ENCODE results near the gene EZH2. TPM values are rescaled to one million over a fixed set of nuclear protein-coding genes. Genes with fewer than 3 reads are reported as not detected.

EZH2 gene
- total and polyA plus RNA-seq, 2 donors (not counting 3 experiments of a cell fraction or from before 2014, with no cell fraction given): 16.9 to 33.4 TPM

DNA sequence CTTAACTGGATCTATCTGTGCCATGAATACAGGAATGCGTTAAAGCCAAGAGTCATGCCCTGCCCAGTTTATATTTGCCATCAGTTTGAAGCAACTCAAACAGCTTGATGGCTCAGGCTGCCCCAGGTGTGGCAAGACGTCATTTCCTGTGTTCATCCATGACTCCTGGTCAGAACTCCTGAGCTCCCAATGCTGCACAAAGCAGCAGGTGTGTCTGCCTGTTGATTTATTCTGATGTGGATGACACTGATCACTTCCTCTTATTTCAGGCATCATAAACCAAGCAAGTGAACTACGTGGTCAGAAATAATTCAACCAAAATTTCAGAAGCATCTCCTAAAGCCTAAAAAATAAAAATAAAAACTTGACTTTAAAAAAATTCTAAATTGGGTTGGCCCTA, 68.5 kb downstream of the EZH2 start:
- no peak overlapping the region for H2AFZ ChIP-seq (ENCODE audit: low read depth, low read length)
- CTCF ChIA-PET: interaction anchor here (1.3 to 1.7 kb wide), 2 partner anchors 10 to 39 kb away, joined by 3 to 4 read pairs; no protein-coding TSS in a partner anchor
- H4K20me1 ChIP-seq (replicated peaks; ENCODE audit: control insufficient read depth, extremely low read depth, insufficient read depth, low read length): no peaks in the 10 kb centered on the region
- H3K4me2 ChIP-seq (ENCODE audit: insufficient read depth, low read length): no peak overlapping the region
- POLR2A ChIA-PET: interaction anchor here (0.6 kb wide), 1 partner anchor 27 kb away, joined by 4 read pairs; no protein-coding TSS in a partner anchor
- no peak for DNase-seq (ENCODE audit: low read depth, low spot score)
- H3K36me3 ChIP-seq (ENCODE audit: control insufficient read depth in 2 of 2, extremely low read depth in 1 of 2, insufficient read depth in 2 of 2, low read length in 2 of 2): peaks cover 3 to 11% of the 10 kb centered on the region in 2 experiments
- TF ChIP-seq FOS (IDR thresholded peaks at IDR 0.05; ENCODE audit: borderline replicate concordance, insufficient read depth, low read length) (no peak), MAX (IDR thresholded peaks at IDR 0.05; ENCODE audit: insufficient read depth, insufficient read length) (no peak), EZH2 (IDR thresholded peaks at IDR 0.05; ENCODE audit: borderline replicate concordance, low read depth, low read length, severe bottlenecking) (no peak), MYC (IDR thresholded peaks at IDR 0.05; ENCODE audit: low read depth, low read length) (no peak), POLR2A (IDR thresholded peaks at IDR 0.05; ENCODE audit: low read depth, low read length) (no peak), POLR2AphosphoS5 (IDR thresholded peaks at IDR 0.05; ENCODE audit: insufficient read depth, low read depth, low read length) (no peak), GATA2 (IDR thresholded peaks at IDR 0.05; ENCODE audit: insufficient read depth, insufficient read length, low read depth, low read length) (no peak), JUN (IDR thresholded peaks at IDR 0.05; ENCODE audit: borderline replicate concordance, insufficient read depth, insufficient read length, low read depth) (no peak)
- TF ChIP-seq, protein P1, sequence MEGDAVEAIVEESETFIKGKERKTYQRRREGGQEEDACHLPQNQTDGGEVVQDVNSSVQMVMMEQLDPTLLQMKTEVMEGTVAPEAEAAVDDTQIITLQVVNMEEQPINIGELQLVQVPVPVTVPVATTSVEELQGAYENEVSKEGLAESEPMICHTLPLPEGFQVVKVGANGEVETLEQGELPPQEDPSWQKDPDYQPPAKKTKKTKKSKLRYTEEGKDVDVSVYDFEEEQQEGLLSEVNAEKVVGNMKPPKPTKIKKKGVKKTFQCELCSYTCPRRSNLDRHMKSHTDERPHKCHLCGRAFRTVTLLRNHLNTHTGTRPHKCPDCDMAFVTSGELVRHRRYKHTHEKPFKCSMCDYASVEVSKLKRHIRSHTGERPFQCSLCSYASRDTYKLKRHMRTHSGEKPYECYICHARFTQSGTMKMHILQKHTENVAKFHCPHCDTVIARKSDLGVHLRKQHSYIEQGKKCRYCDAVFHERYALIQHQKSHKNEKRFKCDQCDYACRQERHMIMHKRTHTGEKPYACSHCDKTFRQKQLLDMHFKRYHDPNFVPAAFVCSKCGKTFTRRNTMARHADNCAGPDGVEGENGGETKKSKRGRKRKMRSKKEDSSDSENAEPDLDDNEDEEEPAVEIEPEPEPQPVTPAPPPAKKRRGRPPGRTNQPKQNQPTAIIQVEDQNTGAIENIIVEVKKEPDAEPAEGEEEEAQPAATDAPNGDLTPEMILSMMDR (IDR thresholded peaks at IDR 0.05; ENCODE audit: extremely low read depth in 1 of 2, insufficient read depth in 1 of 2, low read depth in 1 of 2, low read length in 2 of 2): no peak
- no TSS peak for BruUV-seq (replicated peaks)
- H3K4me1 ChIP-seq (ENCODE audit: control insufficient read depth, extremely low read depth, insufficient read depth, low read length): peaks cover 25% of the 10 kb centered on the region
- no peaks in the 10 kb centered on the region for H3K9me3 ChIP-seq (replicated peaks; ENCODE audit: control insufficient read depth, insufficient read depth, low read length)
- no peaks in the 10 kb centered on the region for H3K27me3 ChIP-seq (ENCODE audit: control insufficient read depth in 2 of 2, insufficient read depth in 2 of 2, low read length in 2 of 2)
- H3K79me2 ChIP-seq (ENCODE audit: control insufficient read depth, insufficient read depth, low read length): peaks cover 2% of the 10 kb centered on the region
- H3K9me1 ChIP-seq (replicated peaks; ENCODE audit: control insufficient read depth, extremely low read depth, insufficient read depth, low read length): no peaks in the 10 kb centered on the region
- FAIRE-seq: no peak
- intact Hi-C loops (cut with micrococcal nuclease) (loop anchor here (10.0 kb wide), 1 partner anchor 149 kb away; no protein-coding TSS in a partner anchor), dilution Hi-C loops (cut with MboI; ENCODE audit: extremely low pct_ligation_motif_present, low sequenced_read_pairs) (no loop called here)
- H3K9ac ChIP-seq (replicated peaks; ENCODE audit: extremely low read depth, insufficient read depth, low read length): no peak overlapping the region
- no peak overlapping the region for H3K4me3 ChIP-seq (replicated peaks in 1 of 3; ENCODE audit: insufficient read depth in 1 of 3, low read depth in 1 of 3, low read length in 3 of 3)
- no peak overlapping the region for H3K27ac ChIP-seq (ENCODE audit: insufficient read depth, low read depth, low read length)
